Erythroblast (primary cell): ENCODE results near the gene SLC6A13.

Source experiments
- DNase-seq, 2 experiments: peaks; one replicate each; lab custom pipeline; 2025; lab: John Stamatoyannopoulos, UW
- GATA1 ChIP-seq: IDR thresholded peaks from 2 replicates; pipeline ENCODE4 v1.6.1; 2011; ENCODE audit warnings: low read depth, mild to moderate bottlenecking, control low read depth, low read length, moderate library complexity
- POLR2A ChIP-seq: IDR thresholded peaks from 2 replicates; pipeline ENCODE4 v1.6.1; 2011; ENCODE audit warnings: mild to moderate bottlenecking, low read length

The SLC6A13 gene

GRCh38 chr12:182381-182892, 80.2 kb downstream of the SLC6A13 start:
- TF ChIP-seq POLR2A (no peak), GATA1 (no peak)
- DNase-seq: no peak

GRCh38 chr12:181921-182320, 80.7 kb downstream of the SLC6A13 start:
- TF ChIP-seq POLR2A (no peak), GATA1 (no peak)
- DNase-seq: no peak

- peak; percentile 36 to 51 for DNase-seq
- TF ChIP-seq POLR2A: peak; percentile 55
- no peak for TF ChIP-seq GATA1
Observed at GRCh38 chr12:180445-180844, 82.2 kb downstream of the SLC6A13 start.

GRCh38 chr12:179885-180284, 82.8 kb downstream of the SLC6A13 start:
- DNase-seq: no peak
- TF ChIP-seq POLR2A (no peak), GATA1 (no peak)

- DNase-seq: no peak
- TF ChIP-seq GATA1 (no peak), POLR2A (no peak)
Observed at GRCh38 chr12:179131-179884, 83.3 kb downstream of the SLC6A13 start.

- TF ChIP-seq POLR2A (peak; percentile 46), GATA1 (no peak)
- DNase-seq: no peak
Observed at GRCh38 chr12:178829-179109, 83.9 kb downstream of the SLC6A13 start.

- no peak for DNase-seq
- TF ChIP-seq GATA1 (no peak), POLR2A (no peak)
Observed at GRCh38 chr12:177980-178828, 84.4 kb downstream of the SLC6A13 start.

GRCh38 chr12:177336-177979, 85.2 kb downstream of the SLC6A13 start:
- TF ChIP-seq POLR2A: no peak
- TF ChIP-seq GATA1: no peak

GRCh38 chr12:176321-177181, 86.1 kb downstream of the SLC6A13 start:
- TF ChIP-seq GATA1 (no peak), POLR2A (peak; percentile 34)
- peak in 1 of 2 experiments; percentile 13 for DNase-seq

More at GRCh38 chr12:177336-177979, 85.2 kb downstream of the SLC6A13 start:
- DNase-seq: no peak

- no peak for DNase-seq
- TF ChIP-seq GATA1: no peak
Observed at GRCh38 chr12:175759-176158, 86.9 kb downstream of the SLC6A13 start.

- TF ChIP-seq POLR2A: peak; percentile 16
- no peak for TF ChIP-seq GATA1
- DNase-seq: peak in 1 of 2 experiments; percentile 18
Observed at GRCh38 chr12:175250-175649, 87.4 kb downstream of the SLC6A13 start.

GRCh38 chr12:174596-174995, 88.0 kb downstream of the SLC6A13 start:
- TF ChIP-seq GATA1 (no peak), POLR2A (no peak)
- DNase-seq: no peak

GRCh38 chr12:174124-174523, 88.5 kb downstream of the SLC6A13 start:
- TF ChIP-seq GATA1: no peak
- TF ChIP-seq POLR2A: no peak
- no peak for DNase-seq
